Camera-type eye (tissue), 1 donor: ENCODE results near the gene PCDHB15. TPM values are rescaled to one million over a fixed set of nuclear protein-coding genes. Genes with fewer than 3 reads are reported as not detected.

Experiments used
- total RNA-seq: library from RNA; depleted of rRNA; stranded (reverse); fragments of >200 nt; gene quantifications from one replicate; pipeline ENCODE4 v1.2.3, GENCODE V29; 2014

Gene PCDHB15
- total RNA-seq: 14.5 TPM

DNA sequence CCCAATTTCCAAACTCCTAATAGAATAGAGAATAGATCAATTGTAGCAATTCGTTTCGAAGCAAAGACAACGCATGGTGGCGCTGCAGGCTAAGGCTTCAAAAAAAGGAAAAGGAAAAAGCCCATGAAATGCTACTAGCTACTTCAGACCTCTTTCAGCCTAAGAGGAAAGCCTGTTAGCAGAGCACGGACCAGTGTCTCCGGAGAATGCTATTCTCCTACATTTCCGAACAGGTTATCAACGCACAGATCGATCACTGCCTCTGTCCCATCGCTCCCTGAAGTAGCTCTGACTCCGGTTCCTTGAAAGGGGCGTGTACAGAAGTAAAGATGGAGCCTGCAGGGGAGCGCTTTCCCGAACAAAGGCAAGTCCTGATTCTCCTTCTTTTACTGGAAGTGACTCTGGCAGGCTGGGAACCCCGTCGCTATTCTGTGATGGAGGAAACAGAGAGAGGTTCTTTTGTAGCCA lies at the start of gene PCDHB15:
TSS of gene PCDHB15 (plus strand) at position 146 of the 468 bp plus-strand sequence. CDS start at position 330, 184 bp downstream.

DNA sequence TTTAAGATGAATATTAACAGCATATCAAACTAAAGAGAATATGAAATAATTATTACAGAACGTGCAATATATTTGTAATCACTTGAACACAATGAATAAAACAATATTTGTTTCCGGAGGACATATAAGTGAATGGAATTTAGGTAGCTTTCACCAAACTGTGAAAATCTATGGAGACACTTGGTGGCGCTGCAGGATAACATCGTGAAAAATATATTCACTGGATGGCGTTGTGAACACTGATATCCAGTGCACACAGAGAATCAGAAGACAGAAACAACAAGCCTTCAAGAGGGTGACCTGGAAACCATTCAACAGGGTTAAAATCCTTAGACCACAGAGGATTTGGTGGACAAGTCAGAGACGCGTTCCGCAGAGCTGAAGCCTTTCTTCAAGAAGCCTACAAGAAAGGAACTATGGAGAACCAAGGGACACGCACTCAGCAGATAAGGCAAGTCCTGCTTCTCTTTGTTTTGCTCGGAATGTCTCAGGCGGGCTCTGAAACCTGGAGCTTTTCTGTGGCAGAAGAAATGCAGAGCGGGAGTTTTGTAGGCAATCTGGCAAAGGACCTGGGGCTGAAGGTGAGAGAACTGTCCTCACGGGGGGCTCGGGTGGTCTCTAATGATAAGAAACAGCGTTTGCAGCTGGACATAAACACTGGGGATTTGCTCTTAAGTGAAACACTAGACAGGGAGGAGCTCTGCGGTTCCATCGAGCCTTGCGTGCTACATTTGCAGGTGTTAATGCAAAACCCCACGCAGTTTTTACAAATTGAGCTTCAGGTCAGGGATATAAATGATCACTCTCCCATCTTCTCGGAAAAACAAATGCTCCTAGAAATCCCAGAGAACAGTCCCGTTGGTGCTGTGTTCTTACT lies 45.6 kb upstream of the PCDHB15 start, which contains the start of gene PCDHB11:
TSS of gene PCDHB11 (plus strand) at position 269 of the 877 bp plus-strand sequence. CDS start at position 417, 148 bp downstream.

DNA sequence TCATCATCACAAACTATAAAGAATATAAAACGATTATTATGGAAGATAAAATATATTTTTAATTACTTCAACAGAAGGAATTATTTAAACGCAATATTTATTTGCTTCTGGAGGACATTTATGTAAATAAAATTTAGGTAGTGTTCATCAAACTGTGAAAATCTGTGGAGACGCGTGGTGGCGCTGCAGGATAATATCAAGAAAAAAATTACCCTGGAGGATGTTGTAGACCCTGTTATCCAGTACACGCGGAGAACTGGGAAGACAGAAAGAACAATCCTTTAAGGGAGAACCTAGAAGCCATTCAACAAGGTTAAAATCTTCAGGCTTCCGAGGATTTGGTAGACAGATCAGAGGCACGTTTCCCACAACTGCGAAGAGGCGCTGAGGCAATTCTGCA lies 36.7 kb upstream of the PCDHB15 start, which contains the start of gene PCDHB12:
TSS of gene PCDHB12 (plus strand) at position 242 of the 400 bp plus-strand sequence. CDS start 189 bp downstream, outside the sequence.

DNA sequence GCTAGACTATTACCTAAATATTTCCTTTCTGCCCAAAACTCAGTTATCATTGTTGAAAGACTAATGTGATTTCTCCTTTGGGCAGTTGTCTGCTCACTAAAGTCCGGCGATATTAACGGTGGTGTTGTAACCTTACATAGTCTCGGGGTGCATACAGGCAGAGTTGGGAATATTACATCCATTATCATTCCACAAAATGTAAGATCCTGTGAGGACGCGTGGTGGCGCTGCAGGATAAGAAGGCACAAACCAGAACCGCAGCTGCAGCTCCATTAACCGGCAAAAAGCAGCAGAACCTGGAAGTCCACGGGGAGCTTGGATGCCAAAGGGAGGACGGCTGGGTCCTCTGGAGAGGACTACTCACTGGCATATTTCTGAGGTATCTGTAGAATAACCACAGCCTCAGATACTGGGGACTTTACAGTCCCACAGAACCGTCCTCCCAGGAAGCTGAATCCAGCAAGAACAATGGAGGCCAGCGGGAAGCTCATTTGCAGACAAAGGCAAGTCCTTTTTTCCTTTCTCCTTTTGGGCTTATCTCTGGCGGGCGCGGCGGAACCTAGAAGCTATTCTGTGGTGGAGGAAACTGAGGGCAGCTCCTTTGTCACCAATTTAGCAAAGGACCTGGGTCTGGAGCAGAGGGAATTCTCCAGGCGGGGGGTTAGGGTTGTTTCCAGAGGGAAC lies 31.4 kb upstream of the PCDHB15 start, which contains the start of gene PCDHB13:
TSS of gene PCDHB13 (plus strand) at position 264 of the 684 bp plus-strand sequence. CDS start at position 469, 205 bp downstream.

DNA sequence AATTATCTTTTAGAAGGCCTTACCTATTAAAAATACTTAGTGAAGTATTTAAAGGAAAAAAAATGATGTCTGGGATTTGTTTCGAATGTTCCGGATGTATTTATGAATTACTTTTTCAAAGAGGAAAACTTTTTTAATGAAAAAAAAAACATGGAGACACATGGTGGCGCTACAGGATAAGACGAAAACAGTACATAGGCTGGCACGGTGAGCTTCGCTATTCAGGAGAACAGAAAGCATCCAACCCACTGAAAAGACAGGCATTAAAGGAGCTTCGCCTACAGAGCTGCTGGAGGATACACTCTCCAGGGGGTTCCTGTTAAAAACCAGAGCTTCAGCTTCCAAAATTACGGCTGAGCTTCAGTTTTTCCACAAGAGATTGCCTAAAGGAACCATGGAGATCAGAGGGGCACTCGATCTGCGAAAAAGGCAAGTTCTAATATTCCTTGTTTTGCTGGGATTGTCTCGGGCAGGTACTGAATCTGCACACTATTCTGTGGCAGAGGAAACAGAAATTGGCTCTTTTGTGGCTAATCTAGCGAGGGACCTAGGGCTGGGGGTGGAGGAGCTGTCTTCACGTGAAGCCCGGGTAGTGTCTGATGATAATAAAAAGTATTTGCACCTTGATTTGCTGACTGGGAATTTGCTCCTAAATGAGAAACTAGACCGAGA lies 21.9 kb upstream of the PCDHB15 start, which contains the start of gene PCDHB14:
TSS of gene PCDHB14 (plus strand) at position 232 of the 672 bp plus-strand sequence. CDS start at position 395, 163 bp downstream.

Other genes with a start within 250 kb of the PCDHB15 start
- 0.05 TPM for gene PCDHB1, start 194.0 kb upstream of the PCDHB15 start, total RNA-seq
- 8.3 TPM for gene PCDHB2, start 150.8 kb upstream of the PCDHB15 start, total RNA-seq
- gene PCDHB3, start 144.9 kb upstream of the PCDHB15 start, total RNA-seq: 10.6 TPM
- gene PCDHB4, start 123.6 kb upstream of the PCDHB15 start, total RNA-seq: 4.5 TPM
- gene PCDHB5, start 110.2 kb upstream of the PCDHB15 start, total RNA-seq: 8.4 TPM
- 2.0 TPM for gene PCDHB6, start 95.3 kb upstream of the PCDHB15 start, total RNA-seq
- gene PCDHB7, start 72.8 kb upstream of the PCDHB15 start, total RNA-seq: 7.9 TPM
- gene PCDHB8, start 67.6 kb upstream of the PCDHB15 start, total RNA-seq: 3.4 TPM
- gene PCDHB16, start 63.0 kb upstream of the PCDHB15 start, total RNA-seq: 9.2 TPM
- gene PCDHB9, start 58.2 kb upstream of the PCDHB15 start, total RNA-seq: 5.9 TPM
- 12.9 TPM for gene PCDHB10, start 53.0 kb upstream of the PCDHB15 start, total RNA-seq
- 9.5 TPM for gene PCDHB11, start 45.8 kb upstream of the PCDHB15 start, total RNA-seq
- gene PCDHB12, start 36.7 kb upstream of the PCDHB15 start, total RNA-seq: 15.0 TPM
- gene PCDHB13, start 31.5 kb upstream of the PCDHB15 start, total RNA-seq: 11.2 TPM
- gene PCDHB14, start 22.1 kb upstream of the PCDHB15 start, total RNA-seq: 13.5 TPM
- not detected for gene SLC25A2, start 58.7 kb downstream of the PCDHB15 start, total RNA-seq
- gene TAF7, start 75.4 kb downstream of the PCDHB15 start, total RNA-seq: 133 TPM
- gene PCDHGA1, start 85.1 kb downstream of the PCDHB15 start, total RNA-seq: 1.8 TPM
- gene PCDHGA2, start 93.4 kb downstream of the PCDHB15 start, total RNA-seq: 15.8 TPM
- gene PCDHGA3, start 98.4 kb downstream of the PCDHB15 start, total RNA-seq: 7.5 TPM
- gene PCDHGB1, start 104.7 kb downstream of the PCDHB15 start, total RNA-seq: 10.9 TPM
- 11.1 TPM for gene PCDHGA4, start 109.6 kb downstream of the PCDHB15 start, total RNA-seq
- 14.6 TPM for gene PCDHGB2, start 114.6 kb downstream of the PCDHB15 start, total RNA-seq
- 10.6 TPM for gene PCDHGA5, start 118.8 kb downstream of the PCDHB15 start, total RNA-seq
- gene PCDHGB3, start 124.8 kb downstream of the PCDHB15 start, total RNA-seq: 14.2 TPM
- gene PCDHGA6, start 128.5 kb downstream of the PCDHB15 start, total RNA-seq: 13.2 TPM
- gene PCDHGA7, start 137.3 kb downstream of the PCDHB15 start, total RNA-seq: 11.2 TPM
- 20.7 TPM for gene PCDHGB4, start 142.3 kb downstream of the PCDHB15 start, total RNA-seq
- gene PCDHGA8, start 147.2 kb downstream of the PCDHB15 start, total RNA-seq: 10.1 TPM
- 23.4 TPM for gene PCDHGB5, start 152.6 kb downstream of the PCDHB15 start, total RNA-seq
- 21.7 TPM for gene PCDHGA9, start 157.4 kb downstream of the PCDHB15 start, total RNA-seq
- gene PCDHGB6, start 162.6 kb downstream of the PCDHB15 start, total RNA-seq: 15.1 TPM
- 15.6 TPM for gene PCDHGA10, start 167.6 kb downstream of the PCDHB15 start, total RNA-seq
- gene PCDHGB7, start 172.3 kb downstream of the PCDHB15 start, total RNA-seq: 26.6 TPM
- gene PCDHGA11, start 175.7 kb downstream of the PCDHB15 start, total RNA-seq: 19.0 TPM
- gene PCDHGA12, start 185.1 kb downstream of the PCDHB15 start, total RNA-seq: 12.6 TPM
- 79.3 TPM for gene PCDHGC3, start 230.6 kb downstream of the PCDHB15 start, total RNA-seq
- 25.1 TPM for gene PCDHGC4, start 239.6 kb downstream of the PCDHB15 start, total RNA-seq
- gene PCDHGC5, start 243.7 kb downstream of the PCDHB15 start, total RNA-seq: 6.6 TPM